OCI-LY3 (cell line): ENCODE measurements around the gene HSD3B2.

ENCODE experiments used
- H2AFZ ChIP-seq: fragments of 200-600, 300-600 bp; shearing (Covaris generic); 2 replicates; pipeline ENCODE4 v1.6.0; 2014; ENCODE audit warnings: antibody characterized with exemption, low read depth, low read length
- H3K27ac ChIP-seq: fragments of 200-600, 300-600 bp; sonication (generic); 2 replicates; pipeline ENCODE4 v1.5.1; 2014; ENCODE audit warnings: mild to moderate bottlenecking, low read length, moderate library complexity, mixed read lengths
- H3K27me3 ChIP-seq: fragments of 200-600, 300-600 bp; sonication (generic); 2 replicates; pipeline ENCODE4 v1.6.1; 2014; ENCODE audit warnings: low read depth, low read length, mixed read lengths
- H3K36me3 ChIP-seq: fragments of 200-600, 300-600 bp; sonication (generic); replicated peaks from 2 replicates; pipeline ENCODE3; 2014; ENCODE audit warnings: low read depth, low read length, mixed read lengths
- H3K4me1 ChIP-seq: fragments of 300-600, 200-600 bp; sonication (generic); 2 replicates; pipeline ENCODE4 v1.6.1; 2014; ENCODE audit warnings: low read length, mixed read lengths
- H3K4me2 ChIP-seq: fragments of 200-600, 300-600 bp; sonication (generic); 2 replicates; pipeline ENCODE4 v1.6.1; 2014; ENCODE audit warnings: low read length, mixed read lengths
- H3K4me3 ChIP-seq: fragments of 300-600, 200-600 bp; sonication (generic); 2 replicates; pipeline ENCODE4 v1.5.1; 2014; ENCODE audit warnings: antibody characterized with exemption, mild to moderate bottlenecking, low read length, moderate library complexity
- H3K79me2 ChIP-seq: fragments of 300-600, 200-600 bp; shearing (Covaris generic); 2 replicates; pipeline ENCODE4 v1.6.1; 2014; ENCODE audit warnings: mild to moderate bottlenecking, low read length, mixed read lengths
- H3K9ac ChIP-seq: fragments of 300-600, 200-600 bp; shearing (Covaris generic); 2 replicates; pipeline ENCODE4 v1.6.0; 2014; ENCODE audit warnings: mild to moderate bottlenecking, low read length, moderate library complexity
- H3K9me3 ChIP-seq: fragments of 200-600, 300-600 bp; shearing (Covaris generic); 2 replicates; pipeline ENCODE4 v1.6.1; 2014; ENCODE audit warnings: low read length, mixed read lengths; ENCODE audit not compliant: insufficient read depth
- H4K20me1 ChIP-seq: fragments of 200-600, 300-600 bp; sonication (generic); 2 replicates; pipeline ENCODE4 v1.6.1; 2016; ENCODE audit warnings: low read length, mixed read lengths; ENCODE audit not compliant: insufficient read depth
- CTCF ChIP-seq: fragments of 200-600, 300-600 bp; sonication (generic); IDR thresholded peaks from 2 replicates; pipeline ENCODE4 v1.5.1; 2014; ENCODE audit warnings: antibody characterized with exemption, low read length, low read depth
- EZH2phosphoT487 ChIP-seq: fragments of 200-600 bp; shearing (Covaris generic); IDR thresholded peaks from 2 replicates; pipeline ENCODE4 v1.6.1; 2018; ENCODE audit warnings: antibody characterized with exemption, mixed run types, low read depth

The HSD3B2 gene

GRCh38 chr1:119438761-119439160, 23.8 kb downstream of the HSD3B2 start:
- Histone ChIP-seq H3K4me2 (no peak overlapping the region), H3K36me3 (no peaks in the 10 kb centered on the region), H3K4me1 (peaks cover 17% of the 10 kb centered on the region), H3K27ac (no peak overlapping the region), H3K79me2 (no peaks in the 10 kb centered on the region), H3K4me3 (no peak overlapping the region), H3K27me3 (peaks cover 20% of the 10 kb centered on the region), H3K9me3 (no peaks in the 10 kb centered on the region), H2AFZ (no peak overlapping the region), H3K9ac (no peak overlapping the region), H4K20me1 (no peaks in the 10 kb centered on the region)
- TF ChIP-seq CTCF (no peak), EZH2phosphoT487 (no peak)

GRCh38 chr1:119440721-119441307, 25.9 kb downstream of the HSD3B2 start:
- Histone ChIP-seq H3K36me3 (no peaks in the 10 kb centered on the region), H4K20me1 (no peaks in the 10 kb centered on the region), H3K4me1 (peaks cover 3% of the 10 kb centered on the region; the same call in 1 of the 2 replicates), H3K9me3 (no peaks in the 10 kb centered on the region), H3K27ac (no peak overlapping the region), H2AFZ (no peak overlapping the region), H3K4me3 (no peak overlapping the region), H3K27me3 (peaks cover 20% of the 10 kb centered on the region), H3K79me2 (no peaks in the 10 kb centered on the region), H3K9ac (no peak overlapping the region), H3K4me2 (no peak overlapping the region)
- no peak for TF ChIP-seq EZH2phosphoT487
- no peak for TF ChIP-seq CTCF

- Histone ChIP-seq H3K27ac (no peak overlapping the region), H3K4me2 (no peak overlapping the region), H3K27me3 (peaks cover 20% of the 10 kb centered on the region), H3K36me3 (no peaks in the 10 kb centered on the region), H3K9ac (no peak overlapping the region), H3K79me2 (no peaks in the 10 kb centered on the region), H4K20me1 (no peaks in the 10 kb centered on the region), H3K4me3 (no peak overlapping the region), H3K4me1 (no peaks in the 10 kb centered on the region), H3K9me3 (no peaks in the 10 kb centered on the region), H2AFZ (no peak overlapping the region)
- TF ChIP-seq EZH2phosphoT487 (no peak), CTCF (no peak)
These were observed 27.8 kb downstream of the HSD3B2 start for GRCh38 chr1:119442756-119443155.

- Histone ChIP-seq H3K27ac (no peak overlapping the region), H4K20me1 (no peaks in the 10 kb centered on the region), H3K4me1 (no peaks in the 10 kb centered on the region), H3K4me3 (no peak overlapping the region), H3K79me2 (no peaks in the 10 kb centered on the region), H2AFZ (no peak overlapping the region), H3K9me3 (no peaks in the 10 kb centered on the region), H3K9ac (no peak overlapping the region), H3K4me2 (no peak overlapping the region), H3K27me3 (peaks cover 7% of the 10 kb centered on the region; the same call in 1 of the 2 replicates), H3K36me3 (no peaks in the 10 kb centered on the region)
- TF ChIP-seq CTCF, result no peak
- no peak for TF ChIP-seq EZH2phosphoT487
These were observed 31.4 kb downstream of the HSD3B2 start for GRCh38 chr1:119446321-119446720.
